GM19452 (cell line): ENCODE results near the gene IQSEC3.

ENCODE experiments used
- ATAC-seq: cut with Tn5 transposase; IDR thresholded peaks from one replicate; pipeline ENCODE4 v1.9.1; 2021; ENCODE audit not compliant: unreplicated experiment

Gene IQSEC3

GRCh38 chr12:138171-138897 is 71.8 kb downstream of the IQSEC3 start:
- no peak for ATAC-seq

DNA sequence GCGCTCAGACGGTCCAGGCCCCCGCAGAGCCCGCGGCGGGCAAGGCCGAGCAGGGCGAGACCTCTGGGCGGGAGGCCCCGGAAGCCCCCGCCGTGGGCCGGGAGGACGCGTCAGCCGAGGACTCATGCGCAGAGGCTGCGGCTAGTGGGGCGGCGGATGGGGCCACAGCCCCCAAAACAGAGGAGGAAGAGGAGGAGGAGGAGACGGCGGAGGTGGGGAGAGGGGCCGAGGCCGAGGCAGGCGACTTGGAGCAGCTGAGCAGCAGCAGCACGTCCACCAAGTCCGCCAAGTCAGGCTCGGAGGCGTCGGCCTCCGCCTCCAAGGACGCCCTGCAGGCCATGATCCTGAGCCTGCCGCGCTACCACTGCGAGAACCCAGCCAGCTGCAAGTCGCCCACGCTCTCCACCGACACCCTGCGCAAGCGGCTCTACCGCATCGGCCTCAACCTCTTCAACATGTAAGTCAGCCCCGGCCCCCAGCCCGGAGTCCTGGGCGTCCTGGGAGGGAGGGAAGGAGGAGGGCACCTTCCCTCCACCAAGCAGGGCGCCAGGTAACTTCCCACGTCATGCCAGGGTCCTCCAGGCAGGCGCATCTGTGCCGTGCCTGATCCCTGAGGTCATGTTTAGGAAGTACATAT is 72.4 kb downstream of the IQSEC3 start:
- no peak for ATAC-seq

DNA sequence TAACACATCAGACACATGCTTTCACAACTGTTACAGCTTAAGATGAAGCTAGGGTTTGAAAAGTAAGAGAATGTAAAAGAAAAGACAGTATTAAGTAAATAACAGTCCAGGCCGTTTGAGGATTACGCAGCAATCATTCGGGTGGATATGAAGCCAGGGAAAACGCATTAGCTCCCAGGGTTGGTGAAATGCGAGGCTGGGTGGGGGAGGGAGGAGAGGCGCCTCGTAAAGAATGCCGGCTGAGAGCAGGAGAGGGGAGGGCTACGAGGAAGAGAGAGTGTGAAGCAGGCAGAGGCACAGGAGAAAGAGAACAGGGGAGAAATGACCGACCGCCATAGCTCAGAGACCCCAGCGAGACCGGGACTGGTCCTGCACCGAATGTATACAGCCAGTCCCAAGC is 73.0 kb downstream of the IQSEC3 start:
- ATAC-seq: no peak

- ATAC-seq: no peak
Observed at GRCh38 chr12:140162-140561, 73.6 kb downstream of the IQSEC3 start.

GRCh38 chr12:143964-144649 is 77.5 kb downstream of the IQSEC3 start:
- ATAC-seq: no peak

DNA sequence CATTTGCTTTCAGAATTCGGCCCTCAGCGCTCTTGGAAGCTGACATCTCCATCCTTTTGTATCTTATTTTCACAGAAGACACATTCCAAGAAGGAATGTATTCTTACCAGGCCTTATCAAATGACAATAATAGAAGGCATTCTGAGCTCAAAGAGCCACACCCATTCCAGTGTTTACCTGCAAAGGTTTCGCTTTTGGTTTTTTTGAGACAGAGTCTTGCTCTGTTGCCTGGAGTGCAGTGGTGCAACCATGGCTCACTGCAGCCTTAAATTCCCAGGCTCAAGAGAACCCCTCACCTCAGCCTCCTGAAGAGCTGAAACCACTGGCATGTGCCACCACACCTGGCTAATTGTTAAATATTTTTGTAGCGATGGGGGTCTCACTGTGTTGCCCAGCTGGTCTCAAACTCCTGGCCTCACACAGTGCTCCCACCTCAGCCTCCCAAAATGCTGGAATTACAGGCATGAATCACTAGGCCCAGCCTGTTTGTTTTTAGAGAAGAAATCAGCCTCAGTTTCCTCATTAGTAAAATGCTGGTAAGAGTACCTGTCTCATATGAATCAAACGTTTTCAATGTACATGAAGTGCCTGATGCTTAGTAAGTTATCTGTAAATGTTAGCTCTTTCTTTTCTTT is 78.2 kb downstream of the IQSEC3 start:
- no peak for ATAC-seq

- no peak for ATAC-seq
Observed at GRCh38 chr12:145369-145960, 78.9 kb downstream of the IQSEC3 start.

DNA sequence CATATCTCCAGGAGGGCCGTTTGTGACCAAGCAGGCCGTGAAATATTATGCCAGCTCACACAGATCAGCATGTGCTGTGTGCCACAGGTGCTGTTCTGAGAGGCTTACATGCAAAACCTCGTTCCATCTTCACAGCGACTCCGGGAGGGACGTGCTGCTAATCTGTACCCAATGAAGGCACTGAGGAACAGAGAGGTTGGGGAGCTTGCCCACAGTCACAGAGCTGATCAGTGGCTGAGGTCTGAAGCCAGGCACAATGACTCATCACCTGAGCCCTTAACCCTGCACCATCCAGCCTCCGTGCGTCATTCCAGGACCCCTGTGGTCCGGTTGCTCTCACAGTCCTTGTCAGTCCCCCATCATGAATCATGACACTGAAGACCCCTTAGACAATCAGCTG is 80.7 kb downstream of the IQSEC3 start:
- ATAC-seq: no peak

DNA sequence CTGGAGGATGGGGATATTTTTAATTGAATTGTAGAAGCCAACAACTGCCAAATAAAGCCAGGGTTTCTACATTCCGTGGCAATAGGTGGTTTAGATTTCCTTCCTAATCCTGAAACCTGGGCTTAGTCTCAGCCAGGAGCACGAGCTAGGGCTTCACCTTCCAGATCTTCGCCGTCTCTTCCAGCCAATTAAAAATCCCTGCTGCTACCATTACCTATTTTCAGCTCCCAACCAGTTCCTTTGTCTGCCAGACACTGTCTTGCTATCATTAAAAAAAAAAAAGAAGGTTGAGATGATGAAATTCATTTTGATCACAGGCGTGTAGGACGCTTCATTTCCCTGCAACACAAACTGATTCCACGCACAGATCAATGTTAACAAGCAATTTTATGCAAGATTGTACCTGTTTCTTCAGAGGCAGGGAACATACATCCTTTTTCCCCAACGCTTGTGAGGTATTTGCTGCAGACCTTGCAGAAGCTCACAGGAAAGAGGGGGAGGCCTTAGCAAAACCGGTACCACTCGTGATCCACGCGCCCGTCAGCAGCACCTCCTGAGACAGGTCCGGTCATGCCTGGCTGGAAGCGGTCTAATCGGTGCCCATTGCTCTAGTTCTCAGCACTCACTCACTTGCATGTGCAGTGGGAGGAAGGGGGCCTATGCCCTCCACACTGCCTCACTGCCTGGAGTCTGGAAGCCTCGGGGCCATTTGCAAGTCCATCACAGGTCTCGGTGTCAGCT is 82.3 kb downstream of the IQSEC3 start:
- ATAC-seq: no peak

GRCh38 chr12:151579-151978 is 85.0 kb downstream of the IQSEC3 start:
- no peak for ATAC-seq

GRCh38 chr12:152440-152839 is 85.9 kb downstream of the IQSEC3 start:
- ATAC-seq: no peak

GRCh38 chr12:153080-153746 is 86.6 kb downstream of the IQSEC3 start:
- ATAC-seq: no peak

- ATAC-seq: no peak
Observed at GRCh38 chr12:154058-154457, 87.5 kb downstream of the IQSEC3 start.

DNA sequence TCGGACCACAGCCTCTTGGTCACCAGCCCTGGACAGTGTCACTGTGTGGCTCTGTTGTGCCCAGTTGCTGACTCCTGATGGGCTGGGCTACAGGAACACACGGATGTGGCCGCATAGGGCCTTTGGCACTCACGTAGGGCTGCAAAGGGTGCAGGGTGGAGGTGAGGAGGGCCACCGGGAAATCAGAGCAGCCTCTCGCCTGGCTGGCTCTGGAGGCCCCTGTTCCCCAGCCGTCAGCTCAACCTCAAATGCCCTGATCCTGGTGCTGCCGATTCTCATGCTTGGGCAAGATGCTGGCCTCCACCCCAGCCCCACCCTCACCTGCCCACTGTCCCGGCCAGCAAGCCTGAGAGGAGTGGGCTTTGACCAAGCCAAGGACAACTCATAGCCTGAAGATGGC is 88.4 kb downstream of the IQSEC3 start:
- no peak for ATAC-seq

GRCh38 chr12:155646-156045 is 89.1 kb downstream of the IQSEC3 start:
- no peak for ATAC-seq

DNA sequence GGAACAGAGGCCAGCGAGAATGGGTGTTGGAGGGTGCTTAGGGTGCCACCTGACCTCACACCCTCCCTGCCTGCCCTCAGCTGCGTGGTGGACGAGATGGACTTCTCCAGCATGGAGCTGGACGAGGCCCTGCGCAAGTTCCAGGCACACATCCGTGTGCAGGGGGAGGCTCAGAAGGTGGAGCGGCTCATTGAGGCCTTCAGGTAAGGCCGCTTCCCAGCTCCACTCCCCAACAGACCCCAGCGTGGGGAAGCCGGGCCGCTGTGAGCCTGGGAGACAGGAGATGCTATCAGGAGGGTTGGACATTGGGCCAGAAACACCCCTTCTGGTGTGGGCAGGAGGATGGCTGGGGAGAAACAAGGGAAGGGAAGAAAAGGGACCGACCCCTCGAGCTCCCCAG is 90.4 kb downstream of the IQSEC3 start:
- no peak for ATAC-seq

GRCh38 chr12:157644-158043 is 91.1 kb downstream of the IQSEC3 start:
- no peak for ATAC-seq

DNA sequence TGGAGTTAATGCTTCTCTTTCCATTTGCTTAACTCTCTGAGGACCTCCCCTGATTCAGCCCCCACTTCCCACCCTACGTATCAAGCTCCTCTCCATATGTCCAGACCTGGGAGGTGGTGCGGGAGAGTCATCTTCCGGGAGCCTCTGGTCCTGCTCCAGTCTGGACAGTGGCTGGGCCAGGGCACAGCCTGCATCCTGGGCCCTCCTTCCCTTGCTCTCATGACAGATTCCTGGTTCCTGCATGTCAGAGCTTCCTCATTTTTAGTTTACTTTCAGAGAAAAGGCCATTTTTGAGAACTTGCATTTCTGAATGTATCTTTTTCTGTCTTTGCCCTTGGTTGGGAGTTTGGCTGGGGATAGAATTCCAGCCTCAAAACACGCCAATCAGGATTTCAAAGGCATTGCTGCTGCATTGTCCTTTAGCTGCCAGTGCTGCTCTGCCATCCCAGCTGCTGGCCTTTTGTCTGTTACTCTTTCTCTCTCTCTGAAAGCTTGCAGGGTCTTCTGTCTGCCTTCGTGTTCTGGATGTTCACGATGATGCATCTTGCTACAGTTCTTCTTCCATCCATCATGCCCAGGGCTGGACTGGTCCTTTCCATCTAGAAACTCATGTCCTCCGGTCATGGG is 92.7 kb downstream of the IQSEC3 start:
- ATAC-seq: no peak

DNA sequence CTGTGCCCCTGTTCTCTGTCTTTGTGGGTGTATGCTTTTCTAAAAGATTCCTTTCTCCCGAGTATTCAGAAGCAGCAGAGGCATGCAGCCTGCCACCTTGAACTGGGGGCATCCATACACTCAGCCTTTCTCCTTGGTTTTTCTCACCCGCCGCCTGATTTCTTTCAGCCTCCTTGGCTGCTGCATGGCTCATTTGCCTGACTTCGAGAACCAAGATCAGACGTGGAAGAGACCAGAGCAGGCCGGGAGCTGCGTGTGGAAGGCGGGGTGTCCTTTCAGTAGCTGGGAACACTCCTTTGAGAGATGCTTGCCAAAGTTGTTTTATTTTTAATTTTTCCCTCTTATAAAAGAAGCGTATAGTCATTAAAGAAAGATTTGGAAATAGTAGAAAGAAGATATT is 94.3 kb downstream of the IQSEC3 start:
- no peak for ATAC-seq

GRCh38 chr12:161823-162222 is 95.3 kb downstream of the IQSEC3 start:
- ATAC-seq: no peak
